Psoas muscle (tissue), 8 donors: ENCODE data around the gene METTL13. TPM values are rescaled to one million over a fixed set of nuclear protein-coding genes. Genes with fewer than 3 reads are reported as not detected.

Source experiments
- ATAC-seq, 4 donors: fragments of 200-7000 bp; cut with Tn5 transposase; one replicate each; pipeline ENCODE4 v1.9.1; 2020; ENCODE audit warnings: moderate library complexity in 3 of 4, mild to moderate bottlenecking in 2 of 4
- DNase-seq, 2 donors: peaks; one replicate each; pipeline ENCODE4 v3.0.0-alpha.2; 2020
- H3K27ac ChIP-seq: fragments of 200-600 bp; one replicate; pipeline ENCODE4 v1.8.0; 2022
- H3K27me3 ChIP-seq, 3 donors: fragments of 200-600 bp in 1 of 3; one replicate each; pipeline versions ENCODE4 v1.6.1 to v1.8.0; 2013 to 2022; ENCODE audit warnings: low read length in 2 of 3, mild to moderate bottlenecking in 2 of 3, moderate library complexity in 1 of 3; ENCODE audit not compliant: insufficient read depth in 3 of 3
- H3K36me3 ChIP-seq, 2 donors: fragments of 200-600 bp in 1 of 2; one replicate each; pipeline versions ENCODE4 v1.6.1 to v1.8.0; 2013 to 2022; ENCODE audit warnings: low read depth in 1 of 2, mild to moderate bottlenecking in 1 of 2, moderate library complexity in 1 of 2; ENCODE audit not compliant: insufficient read depth in 1 of 2
- H3K4me1 ChIP-seq: fragments of 200-600 bp; one replicate; pipeline ENCODE4 v1.8.0; 2022
- H3K4me3 ChIP-seq: fragments of 200-600 bp; one replicate; pipeline ENCODE4 v1.8.0; 2022; ENCODE audit warnings: mild to moderate bottlenecking
- H3K9me3 ChIP-seq: fragments of 200-600 bp; one replicate; pipeline ENCODE4 v1.8.0; 2022
- WGBS, 3 donors: extraction: QIAGEN DNeasy Blood & Tissue Kit; methylation state at CpG; one replicate each; pipeline versions ENCODE4 v1.1.6 to v1.1.7; 2013; 5-methylcytosine and 5-hydroxymethylcytosine counted together
- intact Hi-C, 2 donors: fragments of 100-400 bp; cut with DNase I; formaldehyde crosslinking; loops; one replicate each; pipeline versions ENCODE4 v1.11.0 to v1.14.2; 2022
- polyA plus RNA-seq, 3 donors: library from polyadenylated mRNA; stranded (reverse); fragments of 200-250 nt; gene quantifications; one replicate each; pipeline ENCODE4 v1.2.3, GENCODE V29; 2013
- total RNA-seq, 4 donors: library from RNA; stranded (reverse); fragmentation: NEBNext Ultra II Directional in 2 of 4; extraction: Animal tissue kit (Norgen Biotek cat#: 25700) in 2 of 4; gene quantifications; one replicate each; pipeline versions ENCODE4 v1.2.1 to v1.2.4, GENCODE V29; 2021 to 2023
- TF ChIP-seq, protein P1 (sequence below): fragments of 200-600 bp; IDR thresholded peaks from one replicate; pipeline ENCODE4 v1.8.0; 2022; ENCODE audit warnings: antibody characterized with exemption
- donor health status: healthy with polysubstance abuse.
- donor health status: DM: no; HTN: no; CAD: no; lungs with moderate emphysema.
- donor health status: Bipolar disorder and iron deficiency.
- donor health status: healthy.
- donor health status: DM: yes; HTN: yes; CAD: no.
- donor health status: DM: no; HTN: no; CAD: no.
- donor health status: DM: no; HTN: no; CAD: no.
- donor health status: DM: yes; HTN: yes; CAD: no.

Gene METTL13
- total and polyA plus RNA-seq, 7 donors = 15.0 to 66.4 (median 23.9) TPM

DNA sequence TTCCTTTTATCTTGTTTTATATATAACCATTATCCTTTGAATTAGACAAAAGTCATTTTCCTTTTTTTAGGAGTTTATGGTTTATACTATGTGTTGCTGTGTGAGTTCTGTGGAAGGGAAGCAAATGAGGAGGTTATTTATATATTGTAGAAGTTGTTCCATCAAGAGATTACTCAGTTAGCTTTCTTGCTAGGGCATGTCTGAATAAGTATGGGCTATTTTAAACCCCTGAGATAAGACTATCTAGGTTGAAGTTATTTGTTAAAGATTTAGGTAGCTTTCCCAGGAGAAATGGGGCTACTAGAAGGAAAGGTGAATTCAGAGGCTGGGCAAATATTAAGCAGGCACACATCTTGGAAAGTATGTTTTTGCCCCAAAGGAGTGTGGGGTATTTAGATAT, 23.4 kb upstream of the METTL13 start:
- Histone ChIP-seq H3K27me3 (no peaks in the 10 kb centered on the region), H3K9me3 (no peaks in the 10 kb centered on the region), H3K27ac (no peak overlapping the region), H3K4me3 (no peak overlapping the region), H3K36me3 (no peaks in the 10 kb centered on the region), H3K4me1 (no peaks in the 10 kb centered on the region)
- no peak for DNase-seq
- intact Hi-C loops = no loop called here
- TF ChIP-seq, protein P1, sequence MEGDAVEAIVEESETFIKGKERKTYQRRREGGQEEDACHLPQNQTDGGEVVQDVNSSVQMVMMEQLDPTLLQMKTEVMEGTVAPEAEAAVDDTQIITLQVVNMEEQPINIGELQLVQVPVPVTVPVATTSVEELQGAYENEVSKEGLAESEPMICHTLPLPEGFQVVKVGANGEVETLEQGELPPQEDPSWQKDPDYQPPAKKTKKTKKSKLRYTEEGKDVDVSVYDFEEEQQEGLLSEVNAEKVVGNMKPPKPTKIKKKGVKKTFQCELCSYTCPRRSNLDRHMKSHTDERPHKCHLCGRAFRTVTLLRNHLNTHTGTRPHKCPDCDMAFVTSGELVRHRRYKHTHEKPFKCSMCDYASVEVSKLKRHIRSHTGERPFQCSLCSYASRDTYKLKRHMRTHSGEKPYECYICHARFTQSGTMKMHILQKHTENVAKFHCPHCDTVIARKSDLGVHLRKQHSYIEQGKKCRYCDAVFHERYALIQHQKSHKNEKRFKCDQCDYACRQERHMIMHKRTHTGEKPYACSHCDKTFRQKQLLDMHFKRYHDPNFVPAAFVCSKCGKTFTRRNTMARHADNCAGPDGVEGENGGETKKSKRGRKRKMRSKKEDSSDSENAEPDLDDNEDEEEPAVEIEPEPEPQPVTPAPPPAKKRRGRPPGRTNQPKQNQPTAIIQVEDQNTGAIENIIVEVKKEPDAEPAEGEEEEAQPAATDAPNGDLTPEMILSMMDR = no peak
- ATAC-seq = no peak

DNA sequence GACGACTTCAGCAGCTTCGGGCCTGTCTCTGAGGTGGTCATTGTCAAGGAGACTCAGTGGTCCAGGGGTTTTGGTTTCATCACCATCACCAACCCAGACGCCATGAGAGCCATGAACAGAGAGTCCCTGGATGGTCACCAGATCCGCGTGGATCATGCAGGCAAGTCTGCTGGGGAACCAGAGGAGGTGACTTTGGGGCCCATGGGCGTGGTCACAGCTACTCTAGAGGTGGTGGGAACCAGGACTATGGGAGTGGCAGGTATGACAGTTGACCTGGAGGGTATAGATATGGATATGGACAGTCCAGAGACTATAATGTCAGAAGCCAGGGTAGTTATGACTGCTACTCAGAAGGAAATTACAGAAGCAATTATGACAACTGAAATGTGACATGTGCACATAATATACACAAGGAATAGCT, 19.3 kb upstream of the METTL13 start:
- TF ChIP-seq, protein P1 = no peak
- no peak for DNase-seq

DNA sequence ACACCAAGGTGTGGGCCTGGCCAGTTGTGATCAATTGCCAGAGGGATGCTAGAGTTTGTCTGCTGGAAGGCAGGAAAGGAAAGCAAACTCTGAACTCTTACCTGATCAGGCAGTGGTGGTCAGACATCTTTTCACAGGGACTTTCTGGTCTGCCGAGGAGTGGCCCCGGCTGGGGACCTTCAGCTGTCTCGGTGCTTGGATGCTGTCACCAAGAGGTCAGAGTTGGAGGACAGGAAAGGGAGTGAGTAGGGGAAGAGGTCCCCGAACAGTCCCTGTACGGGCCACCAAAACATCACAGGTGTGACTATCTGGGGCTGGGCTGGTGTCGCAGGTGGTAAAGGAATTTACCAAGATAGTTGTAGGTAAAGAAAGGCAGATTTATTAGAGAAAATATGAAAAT, 17.7 kb upstream of the METTL13 start:
- 79 to 86% (median 81%) methylated on average over 6 of the region's 6 CpGs for WGBS, 3 donors
- H3K4me1 ChIP-seq = no peaks in the 10 kb centered on the region
- no peaks in the 10 kb centered on the region for H3K36me3 ChIP-seq
- ATAC-seq (no peak), DNase-seq (no peak)
- intact Hi-C loops = no loop called here
- no peak overlapping the region for H3K4me3 ChIP-seq
- TF ChIP-seq, protein P1 = no peak
- no peaks in the 10 kb centered on the region for H3K9me3 ChIP-seq
- H3K27ac ChIP-seq = no peak overlapping the region
- no peaks in the 10 kb centered on the region for H3K27me3 ChIP-seq

More for the DNA sequence above, 19.3 kb upstream of the METTL13 start:
- no peaks in the 10 kb centered on the region for H3K4me1 ChIP-seq
- intact Hi-C loops = no loop called here
- no peak overlapping the region for H3K4me3 ChIP-seq
- H3K27ac ChIP-seq = no peak overlapping the region
- H3K27me3 ChIP-seq = no peaks in the 10 kb centered on the region
- no peaks in the 10 kb centered on the region for H3K9me3 ChIP-seq
- ATAC-seq = no peak
- 78 to 87% (median 86%) methylated on average over 6 of the region's 6 CpGs for WGBS, 3 donors
- no peaks in the 10 kb centered on the region for H3K36me3 ChIP-seq

DNA sequence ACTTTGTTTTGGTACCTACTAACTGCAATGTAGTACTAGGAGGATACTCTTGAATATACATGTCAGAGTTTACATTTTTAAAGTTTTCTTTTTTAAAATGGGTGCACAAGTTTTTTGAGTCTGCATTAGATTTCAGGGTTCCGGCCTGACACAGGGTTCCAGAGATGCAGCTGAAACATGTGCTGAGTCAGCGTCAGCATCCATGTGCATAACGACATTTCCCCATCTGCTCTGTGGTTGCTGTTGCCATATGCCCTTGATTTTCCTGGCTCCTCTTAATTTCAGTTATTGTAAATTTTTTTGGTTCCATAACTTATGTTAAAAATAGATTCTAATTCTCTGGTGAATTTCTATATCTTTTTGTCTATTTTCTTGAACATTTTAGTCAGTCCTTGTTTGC, 12.3 kb upstream of the METTL13 start:
- 54 to 80% (median 66%) methylated on average over 3 of the region's 3 CpGs for WGBS, 3 donors

DNA sequence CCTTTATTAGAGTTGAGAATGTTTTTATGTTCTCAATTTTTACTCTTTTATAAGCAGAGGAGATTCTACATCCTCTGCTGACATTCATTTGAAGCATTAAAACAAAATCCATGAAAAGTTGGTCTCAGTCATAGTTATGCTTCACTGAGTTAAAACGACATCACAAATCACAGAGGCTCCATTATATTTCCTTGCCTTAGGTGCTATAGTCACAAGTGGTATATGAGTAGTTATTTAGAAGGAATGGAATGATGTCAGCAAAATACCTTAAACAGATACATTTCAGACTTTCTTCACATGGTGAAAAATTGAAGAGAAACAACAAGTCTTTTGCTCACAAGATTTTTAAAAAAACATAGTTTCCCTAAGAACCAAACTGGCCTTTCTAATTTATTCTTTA, 11.7 kb upstream of the METTL13 start:
- TF ChIP-seq, protein P1 = no peak
- intact Hi-C loops = no loop called here
- WGBS, 3 donors = 70 to 73% (median 73%) methylated on average over 1 of the region's 1 CpG
- ATAC-seq (no peak), DNase-seq (no peak)
- no peaks in the 10 kb centered on the region for H3K9me3 ChIP-seq
- H3K4me1 ChIP-seq = no peaks in the 10 kb centered on the region
- no peak overlapping the region for H3K27ac ChIP-seq
- no peaks in the 10 kb centered on the region for H3K27me3 ChIP-seq
- no peak overlapping the region for H3K4me3 ChIP-seq
- no peaks in the 10 kb centered on the region for H3K36me3 ChIP-seq

More for the DNA sequence above, 12.3 kb upstream of the METTL13 start:
- no peak for DNase-seq
- TF ChIP-seq, protein P1 = no peak
- intact Hi-C loops = no loop called here
- Histone ChIP-seq H3K27me3 (no peaks in the 10 kb centered on the region), H3K9me3 (no peaks in the 10 kb centered on the region), H3K4me3 (no peak overlapping the region), H3K36me3 (no peaks in the 10 kb centered on the region), H3K27ac (no peak overlapping the region), H3K4me1 (no peaks in the 10 kb centered on the region)
- no peak for ATAC-seq
